Medulla oblongata (tissue), 1 donor: ENCODE measurements around the gene VGF.
"Not testable (repeated sequence)": the region's sequence is repeated elsewhere in the genome, so short reads cannot be mapped to it uniquely, and the experiment has no call there.

Experiments
- DNase-seq: peaks from one replicate; pipeline ENCODE4 v3.0.0-alpha.2; 2015; ENCODE audit errors: extremely low spot score

The VGF gene

GRCh38 chr7:101134399-101134980 lies 30.9 kb downstream of the VGF start:
- DNase-seq, result no peak

DNA sequence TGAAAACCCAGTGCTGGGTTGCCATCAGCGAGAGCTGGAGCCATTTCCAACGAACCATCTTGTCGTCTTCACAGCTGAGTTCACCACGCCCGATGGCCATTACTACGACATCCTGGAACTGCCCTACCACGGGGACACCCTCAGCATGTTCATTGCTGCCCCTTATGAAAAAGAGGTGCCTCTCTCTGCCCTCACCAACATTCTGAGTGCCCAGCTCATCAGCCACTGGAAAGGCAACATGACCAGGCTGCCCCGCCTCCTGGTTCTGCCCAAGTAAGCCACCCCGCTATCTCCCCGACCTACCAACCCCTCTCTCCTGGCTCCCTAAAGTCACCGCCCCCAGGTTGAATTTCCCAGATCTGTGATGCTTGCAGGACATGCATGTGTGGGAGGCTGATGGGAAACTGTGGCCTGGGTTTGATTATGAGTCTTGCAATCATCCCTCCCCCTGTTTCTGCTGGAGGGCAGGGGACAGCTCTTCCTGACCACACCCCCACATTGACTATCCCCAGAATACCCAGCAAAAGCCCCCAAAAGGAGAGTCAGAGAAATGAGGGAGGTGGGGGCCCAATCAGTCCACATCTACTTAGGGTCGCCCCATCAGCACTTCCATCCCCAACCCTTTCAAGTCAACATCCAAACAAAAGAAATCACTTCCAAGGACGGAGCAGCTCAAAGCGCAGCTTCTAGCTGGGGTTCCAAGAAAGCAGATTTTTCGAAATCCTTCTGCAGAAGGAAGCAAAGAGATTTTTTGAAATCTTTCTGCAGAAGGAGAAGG lies 31.6 kb downstream of the VGF start:
- DNase-seq, result no peak

DNA sequence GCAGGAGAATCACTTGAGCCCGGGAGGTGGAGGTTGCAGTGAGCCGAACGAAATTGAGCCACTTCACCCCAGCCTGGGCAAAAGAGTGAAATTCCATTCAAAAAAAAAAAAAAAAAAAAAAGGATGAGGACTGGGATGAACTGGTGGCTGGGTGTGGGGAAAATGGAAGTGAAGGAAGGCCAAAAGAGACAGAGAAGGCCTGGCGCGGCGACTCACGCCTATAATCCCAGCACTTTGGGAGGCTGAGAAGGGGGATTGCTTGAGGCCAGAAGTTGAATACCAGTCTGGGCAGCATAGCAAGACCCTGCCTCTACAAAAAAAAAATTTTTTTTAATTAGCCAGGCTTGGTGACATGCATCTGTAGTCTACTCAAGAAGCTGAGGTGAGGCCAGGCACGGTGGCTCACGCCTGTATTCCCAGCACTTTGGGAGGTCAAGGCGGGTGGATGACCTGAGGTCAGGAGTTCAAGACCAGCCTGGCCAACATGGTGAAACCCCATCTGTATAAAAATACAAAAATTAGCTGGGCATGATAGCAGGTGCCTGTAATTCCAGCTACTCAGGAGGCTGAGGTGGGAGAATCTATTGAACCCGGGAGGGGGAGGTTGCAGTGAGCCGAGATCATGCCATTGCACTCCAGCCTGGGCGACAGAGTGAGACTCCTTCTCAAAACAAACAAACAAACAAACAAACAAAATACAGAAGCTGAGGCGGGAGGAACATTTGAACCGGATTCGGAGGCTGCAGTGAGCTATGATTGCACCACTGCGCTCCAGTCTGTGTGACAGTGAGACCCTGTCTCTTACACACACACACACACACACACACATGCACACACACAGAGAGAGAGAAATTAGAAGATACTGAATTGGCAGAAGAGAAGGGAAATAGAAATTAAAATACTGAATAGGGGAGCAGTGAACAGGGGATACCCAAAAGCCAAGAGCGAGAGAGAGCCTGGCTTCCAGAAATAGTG lies 32.5 kb downstream of the VGF start:
- DNase-seq, result not testable (repeated sequence)

GRCh38 chr7:101129603-101130117 lies 35.7 kb downstream of the VGF start:
- no peak for DNase-seq

- DNase-seq, result no peak
Measured at GRCh38 chr7:101128040-101128834, 37.1 kb downstream of the VGF start.

- no peak for DNase-seq
Measured at GRCh38 chr7:101127460-101128039, 37.8 kb downstream of the VGF start.

- DNase-seq, result peak; percentile 24
Measured at GRCh38 chr7:101126651-101127459, 38.5 kb downstream of the VGF start, which contains the start of gene SERPINE1. SERPINE1 (plus strand) TSS chr7:101127104; CDS start chr7:101128394, 1,290 bp downstream.

GRCh38 chr7:101125989-101126650 lies 39.2 kb downstream of the VGF start:
- DNase-seq, result peak; percentile 17

GRCh38 chr7:101124376-101125056 lies 40.9 kb downstream of the VGF start:
- DNase-seq, result peak; percentile 14

- no peak for DNase-seq
Measured at GRCh38 chr7:101123703-101124068, 41.7 kb downstream of the VGF start.

DNA sequence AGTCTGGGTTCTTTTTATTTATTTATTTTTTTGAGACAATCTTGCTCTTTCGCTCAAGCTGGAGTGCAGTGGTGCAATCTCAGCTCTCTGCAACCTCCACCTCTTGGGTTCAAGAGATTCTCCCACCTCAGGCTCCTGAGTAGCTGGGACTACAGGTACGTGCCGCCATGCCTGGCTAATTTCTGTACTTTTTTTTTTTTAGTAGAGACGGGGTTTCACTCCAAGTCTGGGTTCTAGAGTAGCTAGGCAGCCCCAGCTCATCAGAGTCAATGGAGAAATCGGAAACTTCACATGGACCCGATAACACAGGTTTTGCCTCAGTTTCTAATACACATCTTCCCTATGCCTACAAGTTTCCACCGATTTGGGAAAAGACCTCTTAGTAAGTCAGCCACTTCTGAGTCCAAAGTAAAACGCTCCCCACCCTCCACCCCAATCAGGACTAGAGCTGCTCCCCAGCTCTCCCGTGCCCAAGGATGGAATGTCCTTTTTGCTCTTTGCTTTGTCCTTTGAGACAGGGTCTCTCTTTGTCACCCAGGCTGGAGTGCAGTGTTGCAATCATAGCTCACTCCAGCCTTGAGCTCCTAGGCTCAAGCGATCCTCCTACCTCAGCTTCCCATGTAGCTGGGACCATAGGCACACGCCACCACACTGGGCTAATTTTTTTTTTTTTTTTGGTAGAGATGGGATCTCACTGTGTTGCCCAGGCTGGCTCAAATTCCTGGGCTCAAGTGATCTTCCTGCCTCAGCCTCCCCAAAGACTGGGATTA lies 42.3 kb downstream of the VGF start:
- no peak for DNase-seq

DNA sequence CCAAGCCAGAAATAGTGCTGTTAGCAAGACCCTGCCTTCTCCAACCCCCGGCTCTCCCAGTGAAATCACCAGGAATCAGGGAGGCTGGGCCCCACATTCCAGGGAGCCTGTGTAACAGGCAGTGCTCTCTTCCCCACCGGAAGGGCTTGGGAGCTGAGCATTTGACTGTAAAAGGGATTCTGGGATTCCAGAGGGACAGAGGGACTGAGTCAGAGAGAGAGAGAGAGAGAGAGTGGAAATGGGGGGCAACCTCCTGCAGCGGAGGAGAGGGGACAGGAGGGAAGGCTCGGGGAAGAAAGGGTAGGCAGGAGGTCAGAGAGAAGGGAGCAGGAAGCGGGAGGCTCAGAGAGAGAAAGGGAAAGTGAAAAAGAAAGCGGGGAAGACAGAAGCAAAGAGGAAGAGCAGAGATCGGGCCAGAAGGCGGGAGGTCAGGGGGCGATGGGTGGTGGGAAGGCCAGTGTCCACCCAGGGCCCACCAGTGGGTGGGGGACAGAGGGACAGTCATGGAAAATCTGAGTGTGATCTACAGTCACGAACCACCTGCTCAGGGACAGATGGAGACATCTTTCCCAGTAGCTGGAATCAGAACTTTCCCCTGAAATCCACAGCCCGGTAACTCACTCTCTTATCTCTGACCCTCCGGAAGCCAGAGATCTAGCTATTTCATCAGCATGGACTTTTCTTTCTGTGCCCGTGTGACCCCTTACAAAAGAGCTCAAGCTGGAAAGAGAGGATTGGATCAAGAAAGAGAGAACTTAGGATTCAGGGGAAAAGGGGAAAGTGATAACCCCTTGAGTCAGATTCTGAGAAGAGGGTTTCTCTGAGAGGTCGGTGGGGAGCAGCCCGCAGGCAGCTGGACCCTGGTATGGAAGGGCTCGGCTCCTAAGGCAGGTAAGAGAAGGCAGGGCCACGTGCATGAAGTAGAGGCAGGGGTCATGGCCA lies 43.1 kb downstream of the VGF start:
- DNase-seq, result no peak

GRCh38 chr7:101121631-101121990 lies 43.8 kb downstream of the VGF start:
- DNase-seq, result not testable (repeated sequence)

DNA sequence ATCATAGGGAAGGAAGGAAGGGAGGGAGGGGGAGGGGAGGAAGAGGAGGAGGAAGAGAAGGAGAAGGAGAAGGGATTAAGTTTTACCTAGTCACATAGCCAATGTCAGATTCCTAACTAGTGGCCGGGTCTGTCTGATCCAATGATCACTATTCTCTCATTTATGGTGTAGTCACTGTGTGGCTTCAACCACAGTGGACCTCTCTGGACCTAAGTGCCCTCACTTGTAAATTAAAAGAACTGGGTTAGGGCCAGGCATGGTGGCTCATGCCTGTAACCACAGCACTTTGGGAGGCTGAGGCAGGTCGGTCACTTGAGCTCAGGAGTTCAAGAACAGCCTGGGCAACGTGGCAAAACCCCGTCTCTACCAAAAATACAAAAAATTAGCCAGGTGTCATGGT lies 45.1 kb downstream of the VGF start:
- DNase-seq, result no peak

DNA sequence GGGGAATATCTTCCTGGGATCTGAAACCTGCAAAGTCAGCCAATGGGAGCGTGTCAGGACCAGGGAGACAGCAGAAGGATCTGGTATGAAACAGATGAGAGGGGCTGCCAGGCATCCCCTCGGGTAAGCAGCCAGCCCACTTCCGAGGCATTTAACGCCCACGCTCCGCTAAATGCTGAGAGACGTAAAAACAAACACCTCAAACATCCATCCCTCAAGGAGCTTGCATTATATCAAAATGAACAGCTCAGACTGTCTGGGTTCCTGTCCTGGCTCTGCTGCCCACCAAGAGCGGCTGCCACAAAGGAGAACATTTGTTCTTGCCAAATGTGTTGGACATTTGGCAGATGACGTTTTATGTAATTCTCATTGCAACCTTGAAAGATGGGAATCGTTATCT lies 45.5 kb downstream of the VGF start:
- DNase-seq, result no peak

- no peak for DNase-seq
Measured at GRCh38 chr7:101118856-101119255, 46.5 kb downstream of the VGF start.

GRCh38 chr7:101116898-101117297 lies 48.5 kb downstream of the VGF start:
- DNase-seq, result no peak
